NCI-H1930 (cell line): ENCODE results near the gene PLXNA2.

Experiments used
- DNase-seq, 2 experiments: peaks; one replicate each; lab custom pipeline; 2025; lab: John Stamatoyannopoulos, UW

PLXNA2 gene

GRCh38 chr1:208112401-208112800 lies 131.8 kb downstream of the PLXNA2 start:
- DNase-seq = no peak

GRCh38 chr1:208111646-208112190 lies 132.5 kb downstream of the PLXNA2 start:
- DNase-seq = no peak

GRCh38 chr1:208110296-208110695 lies 133.9 kb downstream of the PLXNA2 start:
- DNase-seq = no peak

GRCh38 chr1:208108646-208109330 lies 135.4 kb downstream of the PLXNA2 start:
- DNase-seq = no peak

GRCh38 chr1:208108213-208108608 lies 136.0 kb downstream of the PLXNA2 start:
- no peak for DNase-seq

- no peak for DNase-seq
Observed at GRCh38 chr1:208107425-208108212, 136.6 kb downstream of the PLXNA2 start.

- no peak for DNase-seq
Observed at GRCh38 chr1:208106218-208106617, 138.0 kb downstream of the PLXNA2 start.

- DNase-seq = no peak
Observed at GRCh38 chr1:208105756-208106155, 138.4 kb downstream of the PLXNA2 start.

- DNase-seq = no peak
Observed at GRCh38 chr1:208103597-208104513, 140.3 kb downstream of the PLXNA2 start.

- DNase-seq = no peak
Observed at GRCh38 chr1:208101661-208102431, 142.3 kb downstream of the PLXNA2 start.

- no peak for DNase-seq
Observed at GRCh38 chr1:208100906-208101305, 143.3 kb downstream of the PLXNA2 start.

GRCh38 chr1:208100106-208100505 lies 144.1 kb downstream of the PLXNA2 start:
- no peak for DNase-seq

- no peak for DNase-seq
Observed at GRCh38 chr1:208098773-208099172, 145.4 kb downstream of the PLXNA2 start.

GRCh38 chr1:208093754-208094719 lies 150.1 kb downstream of the PLXNA2 start:
- peak; percentile 19 to 32 for DNase-seq

GRCh38 chr1:208093046-208093445 lies 151.1 kb downstream of the PLXNA2 start:
- DNase-seq = no peak

GRCh38 chr1:208090388-208091301 lies 153.5 kb downstream of the PLXNA2 start:
- no peak for DNase-seq

- DNase-seq = no peak
Observed at GRCh38 chr1:208089761-208090370, 154.3 kb downstream of the PLXNA2 start.

- no peak for DNase-seq
Observed at GRCh38 chr1:208089149-208089548, 155.0 kb downstream of the PLXNA2 start.

GRCh38 chr1:208088319-208088718 lies 155.9 kb downstream of the PLXNA2 start:
- no peak for DNase-seq
